ENCODE results near the gene RAI14.
A peak's percentile ranks its signal among the peaks of the same experiment; 100 is the strongest.

Gene RAI14

GRCh38 chr5:34831303-34831702, 175.2 kb downstream of the RAI14 start:
- no peak for DNase-seq

GRCh38 chr5:34832568-34832967, 176.4 kb downstream of the RAI14 start:
- no peak for DNase-seq

- DNase-seq: no peak
Measured at GRCh38 chr5:34833090-34833489, 177.0 kb downstream of the RAI14 start.

GRCh38 chr5:34833976-34834793, 178.1 kb downstream of the RAI14 start:
- no peak for DNase-seq

GRCh38 chr5:34834794-34835089, 178.6 kb downstream of the RAI14 start:
- no peak for DNase-seq

DNA sequence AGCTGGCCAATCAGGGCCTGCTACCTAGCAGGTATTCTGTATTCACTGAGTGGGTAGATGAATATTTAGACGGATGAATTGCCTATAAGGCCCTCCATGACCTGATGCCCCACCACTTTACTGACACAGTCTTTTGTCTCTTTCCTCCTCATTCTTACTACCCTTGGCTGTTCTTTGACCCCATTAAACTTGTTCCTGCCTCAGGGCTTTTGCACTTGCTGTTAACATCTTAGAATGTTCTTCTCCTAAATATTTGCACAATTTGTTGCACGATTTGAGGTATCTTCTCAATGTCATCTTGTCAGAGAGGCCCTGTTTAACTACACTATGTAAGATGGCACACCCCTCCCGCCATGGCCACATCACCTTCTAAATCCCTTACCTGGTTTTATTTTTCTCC, 179.5 kb downstream of the RAI14 start:
- DNase-seq: no peak

DNA sequence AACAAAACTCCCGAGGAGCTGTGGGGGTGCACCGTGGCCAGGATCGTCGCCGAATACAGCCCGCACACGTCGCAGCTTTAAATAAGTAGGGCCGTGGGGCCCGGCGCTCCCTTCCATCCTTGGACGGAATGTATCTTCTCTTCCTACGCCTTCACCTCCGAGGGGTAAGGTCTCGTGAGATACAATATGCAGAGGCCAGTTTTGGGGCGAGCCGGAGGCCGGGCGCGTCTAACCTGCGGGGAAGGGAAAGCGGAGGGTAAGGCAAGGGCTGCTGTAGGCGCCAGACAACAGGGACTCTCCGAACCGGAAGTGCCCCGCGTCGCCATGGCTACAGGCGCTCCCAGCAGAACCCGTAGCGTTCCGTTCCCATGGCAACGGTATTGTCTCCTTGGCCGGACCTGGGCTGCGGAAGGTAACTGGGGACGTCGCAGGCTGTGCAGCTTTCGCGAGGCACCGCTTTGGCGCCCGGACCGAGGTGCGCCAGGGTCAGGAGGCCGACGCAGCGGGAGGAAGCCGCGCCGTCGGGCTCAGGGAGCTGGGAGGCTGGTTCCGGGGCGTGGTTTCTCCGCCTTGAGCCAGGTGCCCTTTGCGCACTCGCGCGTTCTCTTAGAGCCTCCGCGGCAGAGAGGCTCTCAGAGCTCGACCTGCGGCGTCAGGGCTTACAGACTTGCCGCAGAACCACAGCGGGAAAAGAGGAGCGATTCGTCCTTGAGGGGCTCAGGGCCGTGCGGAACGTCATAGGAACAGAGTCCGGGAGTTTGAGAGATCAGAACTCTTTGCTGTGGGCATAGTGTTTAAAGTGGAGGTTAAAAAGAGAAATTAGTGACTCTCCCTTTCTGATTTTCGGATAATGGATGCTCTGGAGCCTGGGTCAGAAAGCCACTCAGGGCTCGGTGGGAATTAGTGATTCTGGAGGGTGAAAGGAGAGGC, 182.9 kb downstream of the RAI14 start, which contains the start of gene TTC23L:
TSS of gene TTC23L (plus strand) at position 380 of the 930 bp plus-strand sequence. CDS start 1,508 bp downstream, outside the sequence.
- DNase-seq: peak; percentile 99

GRCh38 chr5:34841816-34842215, 185.7 kb downstream of the RAI14 start:
- no peak for DNase-seq

DNA sequence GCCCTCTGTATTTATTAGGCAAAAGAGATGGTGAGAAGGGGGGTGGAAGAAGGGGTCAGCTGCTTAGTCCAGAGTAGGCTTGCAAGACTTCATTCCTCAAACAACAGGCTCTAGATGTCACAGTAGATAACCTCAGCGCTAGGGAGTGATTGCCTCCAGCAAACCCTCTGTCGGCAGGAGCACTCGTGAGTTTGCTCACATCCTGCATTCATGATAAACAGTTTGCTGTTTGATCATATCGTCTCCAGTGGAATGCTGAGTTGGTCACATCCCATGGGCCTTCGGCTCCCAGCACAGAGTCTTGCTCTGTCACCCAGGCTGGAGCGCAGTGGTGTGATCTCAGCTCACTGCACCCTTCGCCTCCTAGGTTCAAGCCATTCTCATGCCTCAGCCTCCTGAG, 186.4 kb downstream of the RAI14 start:
- DNase-seq: no peak

DNA sequence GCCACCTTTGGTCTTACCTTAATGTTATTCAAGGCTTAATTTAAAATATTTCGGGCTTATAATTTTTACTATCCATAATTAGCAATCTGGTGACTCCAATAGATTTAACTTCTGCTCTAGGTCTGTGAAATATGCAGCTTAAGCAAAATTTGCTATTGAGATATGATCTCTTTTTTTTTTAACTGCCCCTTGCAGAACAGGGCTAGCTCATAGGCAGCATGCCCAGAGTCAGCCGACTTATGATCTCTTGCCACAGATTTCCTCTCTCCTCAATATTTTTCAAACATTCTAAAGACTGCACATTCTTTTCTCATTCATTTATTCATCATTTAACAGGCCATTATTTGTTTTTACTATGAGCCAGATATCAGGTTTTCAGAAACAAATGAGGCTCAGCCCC, 187.4 kb downstream of the RAI14 start:
- no peak for DNase-seq

DNA sequence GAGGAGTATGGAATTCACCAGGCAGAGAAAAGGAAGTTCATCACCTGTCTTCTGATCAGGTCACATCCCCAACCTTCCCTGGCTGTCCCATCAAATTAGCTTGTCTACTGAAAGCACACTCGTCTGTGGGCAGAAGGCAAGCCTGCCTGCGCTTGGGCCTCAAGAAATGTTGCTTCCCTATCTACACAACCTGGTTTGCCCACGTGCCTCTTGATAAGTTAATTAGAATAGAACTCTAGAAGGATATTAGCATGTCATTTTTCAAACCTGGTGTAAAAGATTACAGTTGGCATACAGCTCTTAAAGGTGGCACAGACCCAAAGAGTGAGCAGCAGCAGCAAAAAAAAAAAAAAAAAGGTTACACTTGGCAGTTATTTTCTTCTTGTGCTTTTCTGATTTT, 188.0 kb downstream of the RAI14 start:
- no peak for DNase-seq

GRCh38 chr5:34844999-34845398, 188.9 kb downstream of the RAI14 start:
- no peak for DNase-seq

GRCh38 chr5:34847056-34847455, 190.9 kb downstream of the RAI14 start:
- DNase-seq: no peak

DNA sequence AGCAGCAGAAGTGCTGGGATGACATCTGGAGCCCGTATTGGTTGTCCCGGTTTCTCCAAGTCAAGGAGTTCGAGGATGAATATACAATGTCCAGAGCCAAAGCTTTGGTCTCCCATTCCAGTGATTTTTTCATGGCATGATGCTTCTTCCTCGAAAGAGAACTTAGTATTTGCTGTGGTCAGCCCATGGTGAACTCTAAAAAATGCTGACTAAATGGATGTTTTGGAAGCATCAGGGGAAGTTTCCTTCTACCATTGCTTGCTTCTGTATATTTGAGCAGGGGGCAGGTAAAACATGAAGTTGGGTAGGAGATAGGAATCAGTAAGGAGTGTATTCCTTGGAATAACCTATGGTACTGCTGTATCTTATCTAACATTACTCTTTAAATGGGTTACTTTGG, 191.4 kb downstream of the RAI14 start:
- DNase-seq: no peak

GRCh38 chr5:34848230-34848629, 192.1 kb downstream of the RAI14 start:
- DNase-seq: no peak

DNA sequence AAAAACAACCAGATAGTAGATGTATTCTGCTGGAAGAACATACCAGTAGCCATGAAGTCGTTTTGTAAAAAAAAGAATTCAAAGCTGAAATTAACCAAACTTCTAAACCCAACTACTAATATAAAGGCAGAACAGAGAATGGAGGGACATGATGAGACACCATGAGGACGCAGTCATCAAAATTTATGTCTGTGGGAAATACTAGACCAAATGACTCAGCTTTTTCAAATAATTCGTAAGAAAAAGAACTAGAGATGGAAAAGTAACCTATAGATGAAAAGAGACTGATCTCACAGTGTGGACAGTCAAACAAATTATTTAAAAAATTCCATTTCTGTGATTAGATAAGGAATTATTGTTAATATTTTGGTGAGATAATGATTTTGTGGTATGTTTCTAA, 193.1 kb downstream of the RAI14 start:
- DNase-seq: no peak

GRCh38 chr5:34854459-34855174, 198.5 kb downstream of the RAI14 start:
- DNase-seq: peak; percentile 85

DNA sequence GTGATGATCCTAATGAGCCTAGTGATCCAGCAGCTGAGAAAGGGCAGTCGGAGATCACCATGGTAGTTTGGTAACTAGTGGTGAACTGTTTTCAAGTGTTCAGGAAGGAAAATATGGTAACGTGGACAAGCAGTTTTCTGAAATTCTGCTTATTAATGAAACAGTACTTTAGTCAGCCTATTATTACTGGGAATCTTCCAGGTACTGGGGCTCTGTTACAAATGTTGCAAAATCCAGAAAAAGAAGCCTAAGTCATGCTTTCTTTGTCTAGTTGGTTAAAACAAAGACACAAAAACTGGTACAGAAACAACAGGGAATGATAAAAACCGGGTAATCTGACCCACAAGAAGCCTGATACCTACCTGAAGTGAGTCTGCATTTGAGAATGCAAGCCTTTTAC, 201.0 kb downstream of the RAI14 start:
- DNase-seq: no peak

- no peak for DNase-seq
Measured at GRCh38 chr5:34857894-34858293, 201.8 kb downstream of the RAI14 start.

DNA sequence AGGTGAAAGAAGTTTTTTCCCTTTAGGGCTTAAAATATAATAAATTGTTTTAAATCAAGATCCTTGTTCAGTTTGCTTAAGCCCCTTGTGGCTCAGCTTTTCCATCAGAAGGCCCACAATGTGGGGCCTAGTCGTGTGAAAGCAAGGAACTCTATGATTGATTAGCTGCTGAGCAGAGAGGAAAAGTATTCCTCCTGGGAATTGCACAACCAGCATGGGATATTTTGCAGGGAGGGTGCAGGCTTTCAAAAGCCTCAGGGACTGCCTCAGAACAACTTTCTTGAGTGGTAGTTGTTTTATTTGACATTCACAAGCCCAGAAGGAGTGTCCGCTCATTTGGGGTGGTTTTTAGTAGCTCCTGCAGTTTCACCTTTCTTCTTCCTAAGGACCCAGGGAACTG, 202.7 kb downstream of the RAI14 start:
- no peak for DNase-seq

GRCh38 chr5:34859253-34859652, 203.1 kb downstream of the RAI14 start:
- DNase-seq: no peak

DNA sequence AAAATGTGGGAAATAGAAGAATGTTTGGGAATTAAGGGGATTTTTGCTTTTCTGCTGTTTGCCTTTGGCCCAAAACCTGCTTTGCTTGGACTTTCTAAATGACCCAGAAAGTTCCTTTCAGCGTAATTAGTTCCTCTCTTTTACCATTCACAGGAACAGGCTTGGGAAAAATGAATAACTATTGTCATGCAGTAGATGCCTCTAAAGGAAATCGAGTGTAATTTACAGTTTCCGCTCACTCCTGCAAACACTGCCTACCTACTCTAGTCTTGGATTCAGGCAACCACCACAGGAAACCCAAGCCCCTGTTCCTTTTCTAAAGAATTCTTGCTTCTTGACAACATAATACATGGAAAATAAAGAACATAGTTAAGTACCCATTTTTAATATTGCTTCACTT, 207.8 kb downstream of the RAI14 start:
- no peak for DNase-seq

DNA sequence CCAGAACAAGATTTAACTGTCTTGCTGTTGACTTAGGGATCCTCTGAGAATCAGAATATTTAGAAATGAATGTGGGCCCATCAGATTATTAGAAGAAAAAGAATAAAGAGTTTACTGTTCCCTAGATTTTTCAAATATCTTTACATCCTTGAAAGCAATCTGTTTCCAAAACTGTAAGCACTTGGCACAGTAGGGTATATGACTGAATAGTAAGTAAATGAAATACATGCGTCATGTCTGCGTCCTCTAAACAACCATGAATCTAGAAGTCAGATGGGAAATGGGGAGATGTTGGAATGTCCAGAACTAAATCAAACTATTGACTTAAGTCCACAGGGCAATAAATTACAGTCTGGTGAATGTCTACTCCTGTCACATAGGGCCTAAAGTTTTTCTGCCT, 209.0 kb downstream of the RAI14 start:
- no peak for DNase-seq
